ENCODE measurements around the gene DLG2. TPM values are rescaled to one million over a fixed set of nuclear protein-coding genes. Genes with fewer than 3 reads are reported as not detected.

The DLG2 gene
- total and polyA plus RNA-seq, 2 donors (not counting 3 experiments of a cell fraction or from before 2014, with no cell fraction given), result 0.15 to 1.1 TPM

GRCh38 chr11:85256433-85256832 is 370.7 kb downstream of the DLG2 start:
- TF ChIP-seq JUN (IDR thresholded peaks at IDR 0.05; ENCODE audit: borderline replicate concordance, insufficient read depth, insufficient read length, low read depth), result no peak
- no peak for TF ChIP-seq GATA2 (IDR thresholded peaks at IDR 0.05; ENCODE audit: insufficient read depth, insufficient read length, low read depth, low read length)
- no peak for TF ChIP-seq POLR2A (IDR thresholded peaks at IDR 0.05; ENCODE audit: low read depth, low read length)
- no peak for TF ChIP-seq POLR2AphosphoS5 (IDR thresholded peaks at IDR 0.05; ENCODE audit: insufficient read depth, low read depth, low read length)
- TF ChIP-seq MYC (IDR thresholded peaks at IDR 0.05; ENCODE audit: low read depth, low read length), result no peak
- TF ChIP-seq FOS (IDR thresholded peaks at IDR 0.05; ENCODE audit: borderline replicate concordance, insufficient read depth, low read length), result no peak
- TF ChIP-seq CTCF (IDR thresholded peaks at IDR 0.05; ENCODE audit: extremely low read depth in 1 of 2, insufficient read depth in 1 of 2, low read depth in 1 of 2, low read length in 2 of 2), result no peak
- TF ChIP-seq EZH2 (IDR thresholded peaks at IDR 0.05; ENCODE audit: borderline replicate concordance, low read depth, low read length, severe bottlenecking), result no peak
- TF ChIP-seq, protein P1, sequence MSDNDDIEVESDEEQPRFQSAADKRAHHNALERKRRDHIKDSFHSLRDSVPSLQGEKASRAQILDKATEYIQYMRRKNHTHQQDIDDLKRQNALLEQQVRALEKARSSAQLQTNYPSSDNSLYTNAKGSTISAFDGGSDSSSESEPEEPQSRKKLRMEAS (IDR thresholded peaks at IDR 0.05; ENCODE audit: insufficient read depth, insufficient read length), result no peak
- Histone ChIP-seq H3K4me1 (ENCODE audit: control insufficient read depth, extremely low read depth, insufficient read depth, low read length) (no peaks in the 10 kb centered on the region), H2AFZ (ENCODE audit: low read depth, low read length) (no peak overlapping the region), H3K27ac (ENCODE audit: insufficient read depth, low read depth, low read length) (no peak overlapping the region), H4K20me1 (replicated peaks; ENCODE audit: control insufficient read depth, extremely low read depth, insufficient read depth, low read length) (no peaks in the 10 kb centered on the region), H3K9me3 (replicated peaks; ENCODE audit: control insufficient read depth, insufficient read depth, low read length) (peaks cover 3% of the 10 kb centered on the region), H3K9me1 (replicated peaks; ENCODE audit: control insufficient read depth, extremely low read depth, insufficient read depth, low read length) (no peaks in the 10 kb centered on the region), H3K4me2 (ENCODE audit: insufficient read depth, low read length) (no peak overlapping the region), H3K4me3 (replicated peaks in 1 of 3; ENCODE audit: insufficient read depth in 1 of 3, low read depth in 1 of 3, low read length in 3 of 3) (no peak overlapping the region), H3K27me3 (ENCODE audit: control insufficient read depth in 2 of 2, insufficient read depth in 2 of 2, low read length in 2 of 2) (no peaks in the 10 kb centered on the region), H3K36me3 (ENCODE audit: control insufficient read depth in 2 of 2, extremely low read depth in 1 of 2, insufficient read depth in 2 of 2, low read length in 2 of 2) (no peaks in the 10 kb centered on the region), H3K79me2 (ENCODE audit: control insufficient read depth, insufficient read depth, low read length) (no peaks in the 10 kb centered on the region), H3K9ac (replicated peaks; ENCODE audit: extremely low read depth, insufficient read depth, low read length) (no peak overlapping the region)
- DNase-seq (ENCODE audit: low read depth, low spot score), result no peak
- no TSS peak for BruUV-seq (replicated peaks)
- POLR2A ChIA-PET, result no interaction called here
- no peak for FAIRE-seq
- intact Hi-C loops (cut with micrococcal nuclease), result no loop called here
- dilution Hi-C loops (cut with MboI; ENCODE audit: extremely low pct_ligation_motif_present, low sequenced_read_pairs), result no loop called here
- CTCF ChIA-PET, result no interaction called here
